ENCODE results near the gene DEF6. TPM values are rescaled to one million over a fixed set of nuclear protein-coding genes. Genes with fewer than 3 reads are reported as not detected.

The DEF6 gene
- total RNA-seq, 4 donors from 2014 or later, result 2.5 to 4.7 (median 3.6) TPM

DNA sequence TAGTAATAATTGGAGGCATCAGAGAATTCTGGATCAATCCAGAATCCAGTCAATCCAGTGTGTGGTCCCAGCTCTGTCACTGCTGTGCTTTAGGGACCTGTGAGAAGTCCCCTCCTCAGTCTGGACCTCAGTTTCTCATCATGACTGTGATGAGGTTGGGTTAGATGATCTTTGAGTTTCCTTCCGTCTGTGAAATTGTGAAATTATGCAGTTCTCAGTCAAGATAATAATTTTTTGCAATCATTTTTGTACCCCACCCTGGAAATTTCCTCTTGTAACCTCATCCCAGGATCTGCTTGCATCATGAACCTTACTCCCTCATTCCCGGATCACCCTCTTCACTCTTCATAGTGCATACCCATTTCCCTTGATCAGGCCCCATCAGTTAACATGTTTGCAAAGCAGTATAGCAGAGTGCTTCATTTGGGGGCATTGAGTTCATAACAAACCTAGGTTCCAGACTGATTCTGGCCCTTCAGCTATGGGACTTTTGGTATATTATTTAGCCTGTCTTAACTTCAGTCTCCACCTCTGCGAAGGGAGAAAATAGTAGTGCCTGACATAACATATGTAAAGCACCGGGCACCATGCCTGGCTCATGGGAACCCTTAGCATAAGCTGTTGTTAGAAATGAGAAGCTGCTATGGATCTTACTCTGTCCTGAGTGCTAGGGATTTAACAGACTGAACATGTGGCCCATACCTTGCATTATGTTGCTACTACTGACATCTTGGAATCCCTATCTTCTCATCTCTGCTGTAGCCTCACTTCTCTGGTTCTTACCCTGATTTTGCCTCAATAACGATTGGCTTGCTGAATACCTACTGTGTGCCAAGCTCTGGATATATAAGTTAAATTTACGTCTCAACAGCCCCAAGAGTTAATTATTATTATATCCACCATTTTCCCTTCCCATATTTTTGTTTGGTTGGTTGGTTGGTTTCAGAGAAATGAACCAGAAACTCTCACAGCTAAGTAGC is 36.7 kb upstream of the DEF6 start:
- Histone ChIP-seq H3K36me3 (no peaks in the 10 kb centered on the region), H3K4me1 (peaks cover 28 to 70% (median 52%) of the 10 kb centered on the region in 4 donors), H3K27ac (replicated peaks in 1 of 4) (peak overlapping the region; percentile 91 to 100 (median 97)), H3K27me3 (no peaks in the 10 kb centered on the region), H3K9me3 (no peaks in the 10 kb centered on the region), H3K4me3 (peak overlapping the region; percentile 72 to 99 (median 86))
- 85% methylated on average over 6 of the region's 6 CpGs for WGBS
- TF ChIP-seq POLR2AphosphoS5 (IDR thresholded peaks at IDR 0.05) (peak in 1 of 2 donors; percentile 49), POLR2A (IDR thresholded peaks at IDR 0.05; ENCODE audit: low read depth) (no peak)
- TF ChIP-seq, protein P1, sequence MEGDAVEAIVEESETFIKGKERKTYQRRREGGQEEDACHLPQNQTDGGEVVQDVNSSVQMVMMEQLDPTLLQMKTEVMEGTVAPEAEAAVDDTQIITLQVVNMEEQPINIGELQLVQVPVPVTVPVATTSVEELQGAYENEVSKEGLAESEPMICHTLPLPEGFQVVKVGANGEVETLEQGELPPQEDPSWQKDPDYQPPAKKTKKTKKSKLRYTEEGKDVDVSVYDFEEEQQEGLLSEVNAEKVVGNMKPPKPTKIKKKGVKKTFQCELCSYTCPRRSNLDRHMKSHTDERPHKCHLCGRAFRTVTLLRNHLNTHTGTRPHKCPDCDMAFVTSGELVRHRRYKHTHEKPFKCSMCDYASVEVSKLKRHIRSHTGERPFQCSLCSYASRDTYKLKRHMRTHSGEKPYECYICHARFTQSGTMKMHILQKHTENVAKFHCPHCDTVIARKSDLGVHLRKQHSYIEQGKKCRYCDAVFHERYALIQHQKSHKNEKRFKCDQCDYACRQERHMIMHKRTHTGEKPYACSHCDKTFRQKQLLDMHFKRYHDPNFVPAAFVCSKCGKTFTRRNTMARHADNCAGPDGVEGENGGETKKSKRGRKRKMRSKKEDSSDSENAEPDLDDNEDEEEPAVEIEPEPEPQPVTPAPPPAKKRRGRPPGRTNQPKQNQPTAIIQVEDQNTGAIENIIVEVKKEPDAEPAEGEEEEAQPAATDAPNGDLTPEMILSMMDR (IDR thresholded peaks at IDR 0.05), result no peak
- intact Hi-C loops (cut with DNase I), result no loop called here
- DNase-seq (ENCODE audit: extremely low spot score), result no peak

DNA sequence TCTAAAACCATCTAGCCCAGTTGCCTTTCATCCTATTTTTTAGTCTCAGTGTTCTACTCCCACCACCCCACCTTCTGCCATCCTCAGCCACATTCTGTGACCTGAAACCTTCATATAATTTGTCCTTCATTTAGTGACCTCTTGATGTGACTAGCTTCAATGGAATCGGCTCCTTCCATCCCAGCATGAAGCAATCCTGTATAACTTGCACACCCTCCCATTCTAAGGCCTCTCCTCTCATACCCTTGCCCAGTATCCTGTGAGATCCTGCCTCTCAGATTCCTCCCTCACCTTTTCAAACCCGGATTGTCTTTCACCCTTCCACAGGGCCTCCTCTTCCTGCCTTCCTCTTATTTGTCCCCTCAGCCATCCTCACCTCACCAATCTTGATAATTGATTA is 35.0 kb upstream of the DEF6 start:
- no peaks in the 10 kb centered on the region for H3K9me3 ChIP-seq
- no peak overlapping the region for H3K4me3 ChIP-seq
- 92% methylated on average over 1 of the region's 2 CpGs for WGBS
- no peaks in the 10 kb centered on the region for H3K27me3 ChIP-seq
- no peaks in the 10 kb centered on the region for H3K36me3 ChIP-seq
- no peak for DNase-seq (ENCODE audit: extremely low spot score)
- peak overlapping the region in 2 of 4 donors; percentile 23 to 41 for H3K27ac ChIP-seq (replicated peaks in 1 of 4)
- intact Hi-C loops (cut with DNase I), result no loop called here
- peaks cover 29 to 62% (median 44%) of the 10 kb centered on the region in 4 donors for H3K4me1 ChIP-seq
- TF ChIP-seq POLR2AphosphoS5 (IDR thresholded peaks at IDR 0.05), result no peak
- no peak for TF ChIP-seq EP300 (IDR thresholded peaks at IDR 0.05)
- TF ChIP-seq POLR2A (IDR thresholded peaks at IDR 0.05; ENCODE audit: low read depth), result no peak
- TF ChIP-seq, protein P1 (IDR thresholded peaks at IDR 0.05), result no peak

DNA sequence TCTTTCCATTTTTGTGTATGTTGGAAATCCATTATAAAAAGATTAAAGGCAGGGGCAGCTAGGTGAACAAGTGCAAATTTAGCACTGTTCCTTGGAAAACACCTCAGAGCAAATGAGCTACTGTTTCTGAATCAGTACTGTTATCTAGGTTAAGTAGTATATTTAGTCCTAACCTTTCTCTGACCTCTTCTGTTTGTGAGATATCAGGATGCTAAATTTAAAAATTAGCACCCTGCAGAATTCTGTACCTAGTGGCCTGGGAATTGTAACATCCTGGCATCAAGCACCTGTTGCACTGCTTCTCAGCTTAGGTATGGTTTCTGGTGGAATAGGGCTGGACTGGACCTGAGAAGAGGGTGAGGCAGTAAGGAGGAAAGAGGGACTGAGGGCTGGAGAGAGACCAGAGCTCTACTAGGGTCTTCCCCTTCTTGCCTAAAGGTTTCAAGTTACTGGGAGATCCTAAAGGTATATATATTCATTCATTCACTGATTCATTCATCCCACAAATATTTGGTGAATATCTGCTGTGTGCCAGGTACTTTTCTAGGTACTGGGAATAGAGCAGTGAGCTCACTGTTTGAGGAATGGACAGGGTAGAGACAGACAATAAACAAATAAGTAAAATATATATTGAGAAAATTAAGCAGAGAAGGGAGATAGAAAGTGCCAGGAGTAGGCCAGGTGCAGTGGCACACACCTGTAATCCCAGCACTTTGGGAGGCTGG is 32.9 kb upstream of the DEF6 start:
- peaks cover 21 to 56% (median 37%) of the 10 kb centered on the region in 4 donors for H3K4me1 ChIP-seq
- H3K9me3 ChIP-seq, result no peaks in the 10 kb centered on the region
- intact Hi-C loops (cut with DNase I), result no loop called here
- no peak overlapping the region for H3K27ac ChIP-seq (replicated peaks in 1 of 4)
- TF ChIP-seq, protein P1 (IDR thresholded peaks at IDR 0.05), result no peak
- TF ChIP-seq EP300 (IDR thresholded peaks at IDR 0.05) (no peak), POLR2AphosphoS5 (IDR thresholded peaks at IDR 0.05) (no peak), POLR2A (IDR thresholded peaks at IDR 0.05; ENCODE audit: low read depth) (no peak)
- no peaks in the 10 kb centered on the region for H3K36me3 ChIP-seq
- H3K4me3 ChIP-seq, result no peak overlapping the region
- H3K27me3 ChIP-seq, result no peaks in the 10 kb centered on the region
- no peak for DNase-seq (ENCODE audit: extremely low spot score)

DNA sequence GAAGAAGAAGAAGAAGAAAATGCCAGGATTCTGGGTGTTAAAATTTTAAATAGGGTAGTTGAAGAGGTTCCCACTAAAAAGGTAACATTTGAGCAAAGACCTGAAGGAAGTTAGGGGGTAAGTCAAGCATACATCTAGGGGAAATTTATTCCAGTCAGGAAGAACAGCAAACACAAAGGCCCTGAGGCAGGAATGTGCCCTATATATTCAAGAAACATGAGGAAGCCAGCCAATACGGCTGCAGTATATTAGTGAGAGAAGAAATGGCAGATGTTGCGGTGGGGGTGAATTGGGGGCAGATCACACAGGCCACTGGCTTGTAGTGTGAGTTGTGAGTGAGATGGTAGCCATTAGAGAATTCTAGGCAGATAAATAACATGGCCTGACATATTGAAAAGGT is 32.1 kb upstream of the DEF6 start:
- DNase-seq (ENCODE audit: extremely low spot score), result no peak
- Histone ChIP-seq H3K9me3 (no peaks in the 10 kb centered on the region), H3K36me3 (peaks cover 0 to 4% (median under 1%) of the 10 kb centered on the region in 4 donors), H3K4me3 (no peak overlapping the region), H3K4me1 (peaks cover 14 to 48% (median 33%) of the 10 kb centered on the region in 4 donors), H3K27me3 (no peaks in the 10 kb centered on the region), H3K27ac (replicated peaks in 1 of 4) (no peak overlapping the region)
- WGBS, result 79% methylated on average over 2 of the region's 2 CpGs
- TF ChIP-seq EP300 (IDR thresholded peaks at IDR 0.05) (no peak), POLR2A (IDR thresholded peaks at IDR 0.05; ENCODE audit: low read depth) (no peak), POLR2AphosphoS5 (IDR thresholded peaks at IDR 0.05) (no peak)
- TF ChIP-seq, protein P1 (IDR thresholded peaks at IDR 0.05), result no peak
- intact Hi-C loops (cut with DNase I), result no loop called here

All from esophagus muscularis mucosa (tissue), 4 donors.